Superior temporal gyrus (tissue), 1 donor: ENCODE results near the gene PICALM.
"Not testable (repeated sequence)": the region's sequence is repeated elsewhere in the genome, so short reads cannot be mapped to it uniquely, and the experiment has no call there.

ENCODE experiments used
- DNase-seq: peaks from one replicate; pipeline ENCODE4 v3.0.0-alpha.2; 2016; ENCODE audit errors: extremely low spot score

Gene PICALM

GRCh38 chr11:86068951-86069407 is at the start of gene PICALM:
TSS of gene PICALM (minus strand) at chr11:86069084. CDS start at chr11:86068780, 304 bp downstream.
- DNase-seq, result peak; percentile 98

- DNase-seq, result no peak
Observed at GRCh38 chr11:86118253-86118652, 49.4 kb upstream of the PICALM start.

GRCh38 chr11:86117712-86118063 is 48.8 kb upstream of the PICALM start:
- no peak for DNase-seq

GRCh38 chr11:86117001-86117711 is 48.3 kb upstream of the PICALM start:
- DNase-seq, result no peak

GRCh38 chr11:86116386-86116726 is 47.5 kb upstream of the PICALM start:
- DNase-seq, result no peak

GRCh38 chr11:86115542-86116385 is 46.9 kb upstream of the PICALM start:
- no peak for DNase-seq

GRCh38 chr11:86108890-86109638 is 40.2 kb upstream of the PICALM start:
- no peak for DNase-seq

- no peak for DNase-seq
Observed at GRCh38 chr11:86108191-86108590, 39.3 kb upstream of the PICALM start.

- no peak for DNase-seq
Observed at GRCh38 chr11:86106916-86107315, 38.0 kb upstream of the PICALM start.

- DNase-seq, result not testable (repeated sequence)
Observed at GRCh38 chr11:86106031-86106430, 37.1 kb upstream of the PICALM start.

GRCh38 chr11:86105601-86106000 is 36.7 kb upstream of the PICALM start:
- DNase-seq, result not testable (repeated sequence)

GRCh38 chr11:86103808-86104207 is 34.9 kb upstream of the PICALM start:
- peak; percentile 92 for DNase-seq

GRCh38 chr11:86101941-86102407 is 33.1 kb upstream of the PICALM start:
- DNase-seq, result no peak

- no peak for DNase-seq
Observed at GRCh38 chr11:86101493-86101892, 32.6 kb upstream of the PICALM start.

GRCh38 chr11:86099874-86100273 is 31.0 kb upstream of the PICALM start:
- no peak for DNase-seq

GRCh38 chr11:86097980-86098379 is 29.1 kb upstream of the PICALM start:
- DNase-seq, result no peak

- no peak for DNase-seq
Observed at GRCh38 chr11:86091566-86091965, 22.7 kb upstream of the PICALM start.

GRCh38 chr11:86091086-86091485 is 22.2 kb upstream of the PICALM start:
- DNase-seq, result no peak

GRCh38 chr11:86089659-86090058 is 20.8 kb upstream of the PICALM start:
- DNase-seq, result no peak

- DNase-seq, result not testable (repeated sequence)
Observed at GRCh38 chr11:86087688-86088087, 18.8 kb upstream of the PICALM start.

- DNase-seq, result no peak
Observed at GRCh38 chr11:86087256-86087655, 18.4 kb upstream of the PICALM start.

GRCh38 chr11:86081455-86081854 is 12.6 kb upstream of the PICALM start:
- no peak for DNase-seq
